ENCODE measurements around the gene ST3GAL5. TPM values are rescaled to one million over a fixed set of nuclear protein-coding genes. Genes with fewer than 3 reads are reported as not detected.

ST3GAL5 gene
- total RNA-seq, 4 donors from 2014 or later, result 38.6 to 56.4 (median 47.8) TPM

GRCh38 chr2:85933753-85934594, 45.2 kb upstream of the ST3GAL5 start:
- TF ChIP-seq, protein P1, sequence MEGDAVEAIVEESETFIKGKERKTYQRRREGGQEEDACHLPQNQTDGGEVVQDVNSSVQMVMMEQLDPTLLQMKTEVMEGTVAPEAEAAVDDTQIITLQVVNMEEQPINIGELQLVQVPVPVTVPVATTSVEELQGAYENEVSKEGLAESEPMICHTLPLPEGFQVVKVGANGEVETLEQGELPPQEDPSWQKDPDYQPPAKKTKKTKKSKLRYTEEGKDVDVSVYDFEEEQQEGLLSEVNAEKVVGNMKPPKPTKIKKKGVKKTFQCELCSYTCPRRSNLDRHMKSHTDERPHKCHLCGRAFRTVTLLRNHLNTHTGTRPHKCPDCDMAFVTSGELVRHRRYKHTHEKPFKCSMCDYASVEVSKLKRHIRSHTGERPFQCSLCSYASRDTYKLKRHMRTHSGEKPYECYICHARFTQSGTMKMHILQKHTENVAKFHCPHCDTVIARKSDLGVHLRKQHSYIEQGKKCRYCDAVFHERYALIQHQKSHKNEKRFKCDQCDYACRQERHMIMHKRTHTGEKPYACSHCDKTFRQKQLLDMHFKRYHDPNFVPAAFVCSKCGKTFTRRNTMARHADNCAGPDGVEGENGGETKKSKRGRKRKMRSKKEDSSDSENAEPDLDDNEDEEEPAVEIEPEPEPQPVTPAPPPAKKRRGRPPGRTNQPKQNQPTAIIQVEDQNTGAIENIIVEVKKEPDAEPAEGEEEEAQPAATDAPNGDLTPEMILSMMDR (IDR thresholded peaks at IDR 0.05; ENCODE audit: low read depth), result no peak

DNA sequence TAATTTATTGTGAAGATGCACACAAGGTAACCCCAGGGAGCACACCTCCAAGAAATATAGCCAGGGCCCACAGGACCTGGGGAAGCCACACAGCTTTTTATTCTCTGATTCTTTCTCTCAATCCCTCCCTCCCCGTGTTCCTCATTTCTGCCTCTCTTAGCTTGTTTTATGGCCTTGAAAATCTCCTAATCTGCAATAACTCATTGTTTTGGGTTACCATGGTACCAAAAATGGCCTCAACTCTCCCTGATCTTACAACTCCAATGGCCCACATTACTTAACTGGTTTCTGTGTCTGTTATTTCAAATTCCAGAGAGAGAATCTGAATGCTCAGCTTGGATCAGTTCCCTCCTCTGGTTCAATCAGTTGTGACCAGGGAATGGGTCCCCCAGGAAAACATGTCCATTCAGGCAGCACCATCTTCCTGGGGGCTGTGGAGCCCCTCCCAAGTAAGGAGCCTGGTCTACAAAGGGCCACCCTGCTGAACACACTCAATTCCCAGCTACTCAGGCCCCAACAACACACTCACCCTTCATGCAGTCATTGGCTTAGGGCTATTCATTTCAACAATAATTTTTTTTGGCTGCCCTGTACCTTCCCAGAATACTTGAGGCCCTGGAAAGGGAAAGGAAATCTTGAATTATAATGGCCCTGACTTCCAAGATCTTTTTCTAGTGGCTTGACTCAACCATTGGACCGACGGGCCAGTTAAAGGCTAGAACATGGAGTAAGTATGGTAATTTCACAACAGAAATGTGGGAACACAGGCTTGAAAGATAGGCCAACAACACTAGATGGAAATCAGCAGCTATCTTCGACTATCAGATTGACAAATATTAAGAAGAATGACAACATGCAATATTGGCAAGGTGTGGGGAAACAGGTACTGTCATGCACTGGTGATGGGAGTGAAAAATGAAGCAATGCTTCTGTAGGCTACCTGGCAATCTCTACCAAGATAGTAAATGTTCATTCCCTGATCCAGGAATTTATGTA, 41.6 kb upstream of the ST3GAL5 start:
- TF ChIP-seq, protein P1 (IDR thresholded peaks at IDR 0.05; ENCODE audit: low read depth), result no peak

DNA sequence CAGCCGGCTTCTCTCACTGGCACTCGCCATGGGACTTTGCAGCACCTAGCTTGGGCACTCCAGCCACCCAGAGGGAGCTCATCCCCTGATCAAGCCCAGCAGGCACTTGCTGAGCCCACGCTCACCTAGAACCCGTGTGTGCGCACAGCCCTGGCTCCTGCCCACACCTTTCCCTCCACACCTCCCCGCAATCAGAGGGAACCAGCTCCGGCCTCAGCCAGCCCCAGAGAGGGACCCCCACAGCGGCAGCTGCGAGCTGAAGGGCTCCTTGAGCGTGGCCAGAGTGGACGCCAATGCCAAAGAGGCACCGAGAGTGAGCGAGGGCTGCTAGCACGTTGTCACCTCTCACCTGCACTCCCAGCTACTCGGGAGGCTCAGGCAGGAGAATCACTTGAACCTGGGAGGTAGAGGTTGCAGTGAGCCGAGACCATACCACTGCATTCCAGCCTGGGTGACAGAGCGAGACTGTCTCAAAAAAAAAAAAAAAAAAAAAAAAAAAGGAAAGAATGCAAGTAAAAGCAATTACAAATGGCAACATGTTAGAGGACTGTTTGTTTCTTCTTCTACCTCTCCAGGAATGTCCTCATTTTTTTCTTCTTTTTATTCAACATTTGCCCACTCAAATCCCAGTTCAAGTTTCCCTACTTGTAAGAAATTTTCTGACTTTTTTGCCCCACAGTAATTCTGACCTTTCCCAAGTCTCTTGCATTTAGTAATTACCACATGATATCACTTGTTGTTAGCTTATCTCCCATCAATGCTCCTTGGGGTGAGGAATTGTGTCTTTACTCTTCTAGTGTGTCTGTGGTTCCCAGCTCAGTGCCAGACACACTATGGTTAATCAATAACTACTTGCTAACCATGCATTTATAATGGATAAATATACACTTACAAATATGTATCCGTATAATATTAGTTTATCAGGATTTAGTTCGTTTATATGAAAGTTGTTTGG, 40.6 kb upstream of the ST3GAL5 start:
- TF ChIP-seq, protein P1 (IDR thresholded peaks at IDR 0.05; ENCODE audit: low read depth), result no peak

DNA sequence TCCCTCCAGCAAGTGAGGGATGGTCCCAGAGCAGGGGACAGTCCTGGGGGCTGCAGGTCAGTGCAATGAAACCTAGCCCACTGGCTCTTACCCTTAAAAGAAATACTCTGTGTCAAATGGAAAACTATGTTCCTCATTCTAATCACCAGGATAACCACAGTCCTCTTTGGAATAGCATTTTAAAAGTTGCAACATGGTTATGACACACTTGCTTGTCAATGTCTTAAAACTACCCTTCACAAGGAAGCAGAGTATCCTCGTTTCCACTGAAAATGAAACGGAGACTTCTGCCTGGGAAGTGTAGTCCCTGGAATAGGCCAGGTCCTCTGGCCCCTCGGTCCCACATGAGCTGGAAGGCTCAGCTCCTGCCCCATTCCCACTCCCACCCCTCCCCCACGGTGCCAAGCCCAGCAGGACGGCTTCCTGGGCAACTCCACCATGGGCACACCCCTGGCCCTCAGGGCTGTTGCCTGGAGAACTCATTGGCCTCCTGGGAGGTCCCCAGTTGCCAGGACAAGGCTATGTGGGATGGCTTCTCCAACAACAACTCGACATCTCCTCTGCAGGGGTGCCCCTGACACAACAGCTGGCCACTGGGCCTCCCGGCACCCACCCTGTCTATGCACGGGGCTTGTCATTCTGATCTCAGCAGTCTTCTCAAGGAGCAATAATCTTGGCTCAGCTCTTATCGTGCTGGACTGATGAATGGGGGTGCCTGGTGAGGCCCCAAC, 38.3 kb upstream of the ST3GAL5 start:
- TF ChIP-seq, protein P1 (IDR thresholded peaks at IDR 0.05; ENCODE audit: low read depth), result no peak

- TF ChIP-seq, protein P1 (IDR thresholded peaks at IDR 0.05; ENCODE audit: low read depth), result no peak
Measured at GRCh38 chr2:85926526-85926925, 37.7 kb upstream of the ST3GAL5 start.

DNA sequence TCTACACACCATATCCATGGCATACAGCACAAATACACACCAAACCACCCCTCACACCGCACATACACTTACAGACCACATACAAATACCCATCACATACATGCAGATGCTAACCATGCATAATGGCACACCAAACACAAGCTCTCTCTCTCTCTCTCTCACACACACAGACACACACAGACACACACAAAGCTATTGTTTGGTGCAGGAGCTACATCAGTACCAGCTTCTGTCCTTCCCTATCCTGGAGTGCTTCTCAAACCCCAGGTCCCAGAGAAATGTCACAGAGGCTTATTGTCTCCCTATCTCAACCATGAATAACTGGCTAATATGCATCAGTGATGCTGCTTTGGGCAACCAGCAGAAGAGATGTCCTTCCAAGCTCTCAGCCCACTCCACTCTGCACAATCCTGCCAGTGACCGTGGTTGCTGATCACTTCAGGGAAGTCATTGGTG, 36.5 kb upstream of the ST3GAL5 start:
- TF ChIP-seq, protein P1 (IDR thresholded peaks at IDR 0.05; ENCODE audit: low read depth), result no peak
